HG03469 (cell line): ENCODE results near the gene OR2H1.

Experiments used
- ATAC-seq: cut with Tn5 transposase; IDR thresholded peaks from one replicate; pipeline ENCODE4 v1.9.1; 2021; ENCODE audit warnings: mild to moderate bottlenecking, moderate library complexity, moderate number of reproducible peaks; ENCODE audit not compliant: unreplicated experiment

The OR2H1 gene

DNA sequence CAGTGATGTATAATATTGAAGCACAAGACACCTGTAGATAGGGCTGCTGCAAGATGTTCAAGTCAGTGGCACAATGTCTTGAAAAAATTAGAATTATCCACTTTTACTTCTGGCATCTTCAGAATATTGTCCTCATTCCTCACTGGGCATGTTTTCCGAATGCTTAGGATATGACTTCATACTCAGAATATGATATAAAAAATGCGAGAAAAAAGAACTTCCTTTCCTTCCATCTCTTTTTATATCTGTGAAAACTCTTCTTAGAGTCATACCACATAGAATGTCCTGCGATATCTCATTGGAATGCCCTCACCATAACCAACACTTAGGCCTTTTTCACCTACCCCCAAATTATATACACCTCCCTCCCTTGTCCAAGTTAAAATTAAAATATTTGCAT lies 26.2 kb downstream of the OR2H1 start:
- no peak for ATAC-seq

- no peak for ATAC-seq
Measured at GRCh38 chr6:29483735-29484134, 26.8 kb downstream of the OR2H1 start.

- ATAC-seq, result no peak
Measured at GRCh38 chr6:29486577-29486976, 29.6 kb downstream of the OR2H1 start.

- no peak for ATAC-seq
Measured at GRCh38 chr6:29487131-29487530, 30.2 kb downstream of the OR2H1 start.

GRCh38 chr6:29487660-29488059 lies 30.7 kb downstream of the OR2H1 start, which contains the start of gene MAS1L:
TSS of gene MAS1L (minus strand) at chr6:29487956. CDS start at chr6:29487902, 54 bp downstream.
- no peak for ATAC-seq

DNA sequence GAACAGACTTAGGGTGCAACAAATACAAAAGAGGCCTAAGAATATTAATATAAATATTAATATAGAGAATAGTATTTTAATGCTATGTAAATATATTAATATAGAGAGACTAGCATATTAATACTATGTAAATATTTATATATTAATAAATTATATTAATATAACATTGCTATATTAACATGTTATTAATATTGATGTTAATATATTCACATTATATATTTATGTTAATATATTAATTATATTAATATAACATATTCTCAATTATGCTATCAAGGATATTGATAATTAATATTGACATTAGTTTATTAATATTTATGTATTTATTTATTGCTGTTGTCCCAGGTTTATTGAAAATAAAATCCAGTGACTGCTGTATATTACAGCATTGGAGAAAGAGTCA lies 31.9 kb downstream of the OR2H1 start:
- ATAC-seq, result no peak

- no peak for ATAC-seq
Measured at GRCh38 chr6:29489286-29489685, 32.3 kb downstream of the OR2H1 start.

DNA sequence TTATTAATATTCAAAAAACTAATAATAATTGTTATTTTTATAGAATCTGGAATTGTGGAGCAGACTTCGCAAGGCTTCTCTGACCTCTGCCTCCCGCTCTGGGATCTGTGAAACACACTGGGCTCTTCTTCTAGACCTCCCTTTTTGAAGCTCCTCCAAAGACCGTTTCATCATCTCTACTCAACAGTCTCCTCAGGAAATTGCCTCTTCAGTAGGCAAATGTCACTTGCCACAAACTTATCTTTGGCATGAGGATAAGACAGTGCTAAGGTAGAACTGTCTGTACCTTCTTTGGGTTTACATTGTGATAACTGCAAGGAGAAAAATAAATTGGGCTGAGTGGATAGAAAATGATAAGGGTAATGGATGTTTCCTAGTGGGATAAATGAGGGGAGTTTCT lies 33.1 kb downstream of the OR2H1 start:
- no peak for ATAC-seq

DNA sequence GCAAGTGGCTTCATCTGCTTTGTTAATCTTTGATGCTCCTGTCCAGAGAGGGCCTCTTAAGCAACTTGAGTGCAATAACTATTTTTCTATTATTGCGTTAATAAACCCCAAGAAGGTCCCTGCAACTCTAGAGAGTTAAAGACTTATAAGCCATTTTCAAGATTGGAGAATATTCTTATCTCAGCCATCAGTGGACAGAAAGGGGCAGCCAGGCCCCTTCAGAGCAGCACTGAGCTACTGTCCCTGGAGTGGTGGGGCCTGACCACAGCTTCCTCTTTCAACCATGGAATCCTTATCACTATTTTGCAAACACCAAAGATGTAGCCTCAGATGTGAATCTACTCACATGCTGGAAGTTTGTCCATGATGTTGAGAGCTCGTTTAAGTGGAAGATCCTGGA lies 33.6 kb downstream of the OR2H1 start:
- no peak for ATAC-seq

GRCh38 chr6:29491574-29491973 lies 34.6 kb downstream of the OR2H1 start:
- no peak for ATAC-seq

GRCh38 chr6:29493261-29493660 lies 36.3 kb downstream of the OR2H1 start:
- no peak for ATAC-seq

- no peak for ATAC-seq
Measured at GRCh38 chr6:29494131-29494530, 37.2 kb downstream of the OR2H1 start.

- no peak for ATAC-seq
Measured at GRCh38 chr6:29495571-29495970, 38.6 kb downstream of the OR2H1 start.

DNA sequence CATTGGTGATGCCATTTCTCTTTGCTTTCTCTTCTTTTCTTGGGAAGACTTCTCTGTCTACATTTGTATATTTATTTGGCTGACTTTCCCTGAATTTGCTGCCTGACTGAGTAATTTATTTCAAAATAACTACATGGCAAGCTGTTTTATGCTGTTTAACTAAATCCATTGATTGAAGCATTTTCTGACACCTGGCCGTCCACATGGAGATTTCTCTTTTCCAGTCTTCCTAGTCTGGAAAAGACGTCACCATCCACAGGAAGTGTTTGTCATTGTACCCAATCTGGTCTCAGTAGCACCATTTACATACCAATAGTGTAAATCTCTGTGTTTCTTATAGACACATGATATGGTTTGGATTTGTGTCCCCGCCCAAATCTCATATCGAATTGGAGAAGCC lies 40.0 kb downstream of the OR2H1 start:
- ATAC-seq, result no peak

- no peak for ATAC-seq
Measured at GRCh38 chr6:29499704-29500103, 42.7 kb downstream of the OR2H1 start.

- no peak for ATAC-seq
Measured at GRCh38 chr6:29500594-29500993, 43.6 kb downstream of the OR2H1 start.

DNA sequence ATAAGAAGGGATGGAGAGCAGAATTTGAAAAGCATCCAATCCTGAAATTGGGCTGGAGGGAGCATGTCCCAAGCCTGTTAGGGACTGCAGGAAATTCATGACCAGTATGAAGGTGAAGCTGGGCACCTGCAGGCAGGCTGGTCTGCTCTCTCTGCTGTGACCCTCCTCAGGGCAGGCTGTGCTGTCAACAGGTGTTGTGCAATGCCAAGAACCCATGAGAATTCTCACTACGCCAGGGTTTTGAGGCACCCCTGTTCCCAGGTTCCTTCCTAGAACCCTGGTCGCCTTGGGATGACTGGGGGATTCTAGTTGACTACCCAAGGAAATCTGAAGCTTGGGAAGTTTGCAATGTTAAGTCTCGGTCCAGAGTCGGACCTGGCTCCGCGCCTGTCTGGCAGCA lies 44.2 kb downstream of the OR2H1 start:
- no peak for ATAC-seq

DNA sequence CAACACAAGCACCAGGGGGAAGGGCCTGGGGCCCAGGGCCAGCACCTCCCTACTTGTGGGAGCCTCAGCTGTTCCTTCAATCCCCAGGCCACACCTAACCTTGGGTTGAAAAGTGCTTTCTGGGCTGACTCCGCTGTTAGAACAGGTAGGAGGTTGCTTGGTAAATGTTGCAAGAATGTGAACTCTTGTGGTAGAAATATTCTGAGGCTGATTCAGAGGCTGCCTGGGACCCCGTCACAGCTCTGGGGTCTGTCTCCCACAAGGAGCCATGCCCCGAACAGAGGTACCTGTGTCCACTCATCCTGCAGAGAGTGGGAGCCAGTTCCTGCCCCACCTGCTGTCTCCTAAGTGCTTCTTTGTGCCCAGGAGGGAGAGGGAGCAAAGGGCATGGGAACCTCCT lies 45.2 kb downstream of the OR2H1 start:
- ATAC-seq, result no peak

DNA sequence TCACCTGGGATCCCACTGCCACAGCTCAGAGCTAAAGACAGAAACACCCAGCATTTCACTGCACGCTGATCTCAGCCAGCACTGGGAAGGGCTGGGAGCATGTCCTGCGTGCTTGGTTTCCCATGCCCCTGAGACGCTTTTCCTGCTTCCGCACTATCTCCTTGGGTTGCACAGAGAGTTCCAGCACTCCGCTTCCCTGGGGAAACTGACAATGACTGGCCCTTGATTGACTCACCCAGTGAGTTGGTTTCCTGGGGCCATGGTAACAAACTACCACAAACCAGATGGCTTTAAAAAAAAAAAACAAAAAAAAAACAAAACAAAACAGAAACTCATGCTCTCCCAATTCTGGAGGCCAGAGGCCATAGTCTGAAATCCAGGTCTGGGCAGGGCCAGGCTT lies 45.6 kb downstream of the OR2H1 start:
- ATAC-seq, result no peak

GRCh38 chr6:29504961-29505360 lies 48.0 kb downstream of the OR2H1 start:
- ATAC-seq, result no peak

DNA sequence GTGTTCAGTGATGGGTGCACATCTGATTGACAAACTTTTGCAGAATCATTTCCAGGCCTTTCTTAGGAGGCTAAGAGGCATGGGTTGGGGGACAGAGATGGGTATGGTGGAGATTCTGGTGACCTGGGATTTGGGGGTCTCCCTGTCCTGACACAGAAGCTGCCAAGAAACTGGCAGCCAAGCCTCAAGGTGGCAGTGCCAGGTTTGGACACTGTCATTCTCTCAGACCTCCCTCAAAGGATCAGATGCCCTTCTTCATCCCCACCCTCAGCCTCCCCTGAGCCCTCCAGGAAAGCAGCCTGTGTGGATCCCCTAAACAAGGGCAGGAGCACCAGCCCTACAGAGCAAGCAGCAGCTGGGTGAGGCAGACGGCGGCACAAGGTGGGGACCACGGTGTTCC lies 48.9 kb downstream of the OR2H1 start:
- no peak for ATAC-seq

DNA sequence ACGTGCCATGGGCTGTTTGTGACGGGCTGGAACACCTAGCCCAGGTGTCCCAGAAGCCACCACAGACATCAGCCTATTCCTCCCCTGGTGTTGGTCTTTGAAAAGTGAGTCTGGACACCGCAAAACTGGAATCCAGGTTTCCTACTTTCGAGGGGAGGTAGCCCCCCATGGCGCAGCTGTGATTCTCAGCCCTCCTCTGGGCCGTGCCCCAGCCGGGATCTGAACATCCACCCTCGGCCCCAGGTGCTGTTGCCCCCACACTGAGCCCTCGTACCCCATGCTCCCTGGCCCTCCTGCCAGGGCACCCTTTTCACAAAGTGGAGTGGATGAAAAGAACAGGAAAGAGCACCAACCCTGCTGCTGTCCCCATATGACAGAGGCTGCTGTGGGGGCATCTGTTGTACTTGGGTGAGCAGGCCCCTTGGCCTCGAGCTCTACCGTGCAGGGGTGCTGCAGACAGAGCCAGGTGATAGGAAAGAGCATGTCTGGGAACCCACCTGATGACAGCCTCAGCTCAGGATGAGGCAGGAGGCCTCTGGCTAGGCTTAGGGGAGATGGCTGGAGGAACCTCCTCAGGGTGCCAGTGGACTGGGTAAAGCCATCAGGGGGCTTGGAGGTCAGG lies 49.6 kb downstream of the OR2H1 start:
- no peak for ATAC-seq

- ATAC-seq, result no peak
Measured at GRCh38 chr6:29507319-29507718, 50.4 kb downstream of the OR2H1 start.
